Spleen (tissue), 11 donors: ENCODE measurements around the gene UTY. TPM values are rescaled to one million over a fixed set of nuclear protein-coding genes. Genes with fewer than 3 reads are reported as not detected.
A peak's percentile ranks its signal among the peaks of the same experiment; 100 is the strongest.

Source experiments
- DNase-seq: peaks from one replicate; pipeline ENCODE4 v3.0.0-alpha.2; 2020
- H3K27ac ChIP-seq, 8 donors: fragments of 200-600 bp; sonication (generic) in 7 of 8; 1 replicate in 4 of 8; 2 replicates in 4 of 8; pipeline versions ENCODE4 v1.5.0 to v1.8.0; 2016 to 2021; ENCODE audit warnings: inconsistent platforms in 4 of 8, mild to moderate bottlenecking in 4 of 8, moderate library complexity in 1 of 8
- H3K27me3 ChIP-seq, 7 donors: fragments of 200-600 bp; sonication (generic) in 6 of 7; replicated peaks in 1 of 7; 1 replicate in 4 of 7; 2 replicates in 3 of 7; pipeline versions ENCODE4 v1.5.0 to v1.8.0; 2016 to 2021; ENCODE audit warnings: inconsistent platforms in 3 of 7, mild to moderate bottlenecking in 1 of 7
- H3K36me3 ChIP-seq, 6 donors: fragments of 200-600 bp; sonication (generic) in 5 of 6; 1 replicate in 4 of 6; 2 replicates in 2 of 6; pipeline versions ENCODE4 v1.5.0 to v1.8.0; 2016 to 2021; ENCODE audit warnings: inconsistent platforms in 2 of 6
- H3K4me1 ChIP-seq, 6 donors: fragments of 200-600 bp; sonication (generic) in 5 of 6; 1 replicate in 3 of 6; 2 replicates in 3 of 6; pipeline versions ENCODE4 v1.5.0 to v1.8.0; 2016 to 2021; ENCODE audit warnings: inconsistent platforms in 3 of 6
- H3K4me3 ChIP-seq, 8 donors: fragments of 200-600 bp; sonication (generic) in 7 of 8; 1 replicate in 4 of 8; 2 replicates in 4 of 8; pipeline versions ENCODE4 v1.5.0 to v1.8.0; 2016 to 2021; ENCODE audit warnings: inconsistent platforms in 4 of 8, mild to moderate bottlenecking in 4 of 8, moderate library complexity in 2 of 8
- H3K9me3 ChIP-seq, 8 donors: fragments of 200-600 bp; sonication (generic) in 7 of 8; 1 replicate in 4 of 8; 2 replicates in 4 of 8; pipeline versions ENCODE4 v1.5.0 to v1.8.0; 2016 to 2021; ENCODE audit warnings: inconsistent platforms in 4 of 8
- POLR2A ChIP-seq, 3 donors: fragments of 450-650 bp; IDR thresholded peaks; one replicate each; pipeline ENCODE4 v1.5.1; 2017; ENCODE audit warnings: antibody characterized with exemption in 3 of 3, mild to moderate bottlenecking in 1 of 3
- POLR2AphosphoS5 ChIP-seq, 3 donors: sonication (generic); formaldehyde crosslinking; IDR thresholded peaks; one replicate each; pipeline ENCODE4 v1.5.1; 2017; ENCODE audit warnings: antibody characterized with exemption in 3 of 3
- WGBS, 5 donors: extraction: QIAGEN DNeasy Blood & Tissue Kit in 3 of 5; methylation state at CpG; one replicate each; pipeline versions ENCODE4 v1.1.5 to v1.1.7; 2013 to 2018; 5-methylcytosine and 5-hydroxymethylcytosine counted together
- intact Hi-C: fragments of 100-400 bp; cut with DNase I; formaldehyde crosslinking; loops from one replicate; pipeline ENCODE4 v1.15.0; 2023; ENCODE audit warnings: low total_unique reads
- polyA plus RNA-seq, 3 donors: library from polyadenylated mRNA; stranded (reverse); fragments of 200-250 nt; gene quantifications; one replicate each; pipeline ENCODE4 v1.2.1, GENCODE V29; 2013
- total RNA-seq, 7 donors: library from RNA; depleted of rRNA in 3 of 7; stranded (reverse); fragments of >200 nt in 3 of 7; fragmentation: NEBNext Ultra II Directional in 4 of 7; extraction: Animal tissue kit (Norgen Biotek cat#: 25700) in 4 of 7; gene quantifications; one replicate each; pipeline versions ENCODE4 v1.1.0 to v1.2.1, GENCODE V29; 2016 to 2021
- TF ChIP-seq, protein P1 (sequence below), 11 experiments: fragments of 200-600 bp in 7 of 11; fragments of 450-650 bp in 4 of 11; sonication (generic) in 4 of 11; IDR thresholded peaks in 8 of 11; conservative IDR thresholded peaks in 3 of 11; 1 replicate in 7 of 11; 2 replicates in 4 of 11; pipeline versions ENCODE4 v1.4.0 to v1.8.0; 2016 to 2021; ENCODE audit warnings: antibody characterized with exemption in 11 of 11, inconsistent platforms in 4 of 11, mild to moderate bottlenecking in 1 of 11
- donor health status: healthy with polysubstance abuse.
- donor health status: DM: no; HTN: no; CAD: no; lungs with moderate emphysema.
- donor health status: DM: no; HTN: no; CAD: no.
- donor health status: Bipolar disorder and iron deficiency.
- donor health status: healthy.
- donor health status: DM: no; HTN: no; CAD: no.
- donor health status: DM: yes; HTN: yes; CAD: no.

UTY gene
- total and polyA plus RNA-seq, 10 donors = under 0.01 to 64.1 (median 4.5) TPM; not detected in 4

DNA sequence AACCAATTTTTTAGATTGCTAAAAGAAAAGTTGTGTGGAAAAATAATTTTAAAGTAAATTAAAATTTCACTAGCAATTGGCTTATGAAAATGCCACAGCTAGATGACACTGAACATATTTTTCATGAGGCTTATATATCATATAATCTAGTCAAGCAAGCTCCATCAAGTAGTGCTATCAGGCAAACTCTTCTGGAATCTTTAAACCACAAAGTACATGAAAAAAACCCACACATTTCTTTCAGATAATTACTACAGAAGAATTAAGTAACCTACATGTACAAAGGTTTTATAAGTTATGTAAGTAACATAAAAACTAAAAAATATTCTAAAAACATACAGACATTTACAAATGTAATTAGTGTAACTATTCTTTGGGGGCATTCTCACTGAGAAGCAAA lies 229.4 kb downstream of the UTY start:
- Histone ChIP-seq H3K27me3 (no peaks in the 10 kb centered on the region), H3K4me1 (no peaks in the 10 kb centered on the region), H3K27ac (no peak overlapping the region), H3K36me3 (peaks cover 0 to 64% (median 0%) of the 10 kb centered on the region in 6 donors), H3K4me3 (no peak overlapping the region), H3K9me3 (no peaks in the 10 kb centered on the region)
- intact Hi-C loops = no loop called here
- TF ChIP-seq, protein P1, sequence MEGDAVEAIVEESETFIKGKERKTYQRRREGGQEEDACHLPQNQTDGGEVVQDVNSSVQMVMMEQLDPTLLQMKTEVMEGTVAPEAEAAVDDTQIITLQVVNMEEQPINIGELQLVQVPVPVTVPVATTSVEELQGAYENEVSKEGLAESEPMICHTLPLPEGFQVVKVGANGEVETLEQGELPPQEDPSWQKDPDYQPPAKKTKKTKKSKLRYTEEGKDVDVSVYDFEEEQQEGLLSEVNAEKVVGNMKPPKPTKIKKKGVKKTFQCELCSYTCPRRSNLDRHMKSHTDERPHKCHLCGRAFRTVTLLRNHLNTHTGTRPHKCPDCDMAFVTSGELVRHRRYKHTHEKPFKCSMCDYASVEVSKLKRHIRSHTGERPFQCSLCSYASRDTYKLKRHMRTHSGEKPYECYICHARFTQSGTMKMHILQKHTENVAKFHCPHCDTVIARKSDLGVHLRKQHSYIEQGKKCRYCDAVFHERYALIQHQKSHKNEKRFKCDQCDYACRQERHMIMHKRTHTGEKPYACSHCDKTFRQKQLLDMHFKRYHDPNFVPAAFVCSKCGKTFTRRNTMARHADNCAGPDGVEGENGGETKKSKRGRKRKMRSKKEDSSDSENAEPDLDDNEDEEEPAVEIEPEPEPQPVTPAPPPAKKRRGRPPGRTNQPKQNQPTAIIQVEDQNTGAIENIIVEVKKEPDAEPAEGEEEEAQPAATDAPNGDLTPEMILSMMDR (IDR thresholded peaks at IDR 0.05 in 8 of 11, conservative IDR thresholded peaks at IDR 0.05 in 3 of 11) = no peak
- TF ChIP-seq POLR2AphosphoS5 (IDR thresholded peaks at IDR 0.05) = no peak
- no peak for TF ChIP-seq POLR2A (IDR thresholded peaks at IDR 0.05)
- DNase-seq = no peak

DNA sequence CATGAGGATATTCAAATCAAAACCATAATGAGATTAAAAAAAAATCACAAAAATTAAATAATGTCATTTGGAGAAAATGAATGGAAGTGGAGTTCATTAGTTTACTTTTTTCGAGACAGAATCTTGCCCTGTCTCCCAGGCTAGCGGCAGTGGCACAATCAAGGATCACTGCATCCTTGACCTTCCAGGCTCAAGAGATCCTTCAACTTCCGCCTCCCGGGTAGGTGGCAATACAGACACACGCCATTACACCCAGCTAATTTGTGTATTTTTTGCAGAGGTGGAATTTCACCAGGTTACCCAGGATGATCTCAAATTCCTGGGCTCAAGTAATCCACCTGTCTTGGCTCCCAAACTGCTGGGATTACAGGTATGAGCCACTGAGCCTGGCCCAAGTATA lies 236.1 kb downstream of the UTY start:
- intact Hi-C loops = no loop called here
- Histone ChIP-seq H3K36me3 (peaks cover 0 to 28% (median 0%) of the 10 kb centered on the region in 6 donors), H3K4me3 (no peak overlapping the region), H3K4me1 (no peaks in the 10 kb centered on the region), H3K27me3 (no peaks in the 10 kb centered on the region), H3K27ac (no peak overlapping the region), H3K9me3 (no peaks in the 10 kb centered on the region)
- WGBS, 5 donors = 92 to 95% (median 95%) methylated on average over 3 to 5 of the region's 5 CpGs; no CpG with 5 or more reads in 2 of the 5 donors
- TF ChIP-seq POLR2A (IDR thresholded peaks at IDR 0.05) = no peak
- TF ChIP-seq POLR2AphosphoS5 (IDR thresholded peaks at IDR 0.05) = no peak
- no peak for DNase-seq

DNA sequence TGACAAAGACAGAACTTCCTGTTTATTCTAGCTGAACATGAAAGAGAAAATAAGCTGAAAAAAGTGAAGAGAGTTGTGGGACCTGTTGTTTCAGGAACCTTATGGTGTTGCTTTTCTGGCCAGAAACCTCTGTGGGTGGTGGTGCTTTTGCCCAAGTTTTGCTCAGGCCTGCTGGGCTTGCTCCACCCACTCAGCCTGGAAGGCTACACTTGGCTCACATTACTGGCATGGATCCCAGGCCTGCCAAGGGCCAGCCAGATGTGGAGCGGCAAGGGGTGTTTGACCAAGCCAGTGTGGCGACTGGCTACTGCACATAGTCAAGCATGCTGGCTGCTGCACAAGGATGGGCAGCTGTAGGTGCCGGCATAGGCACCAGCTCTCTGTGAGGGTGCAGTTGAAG lies 245.9 kb downstream of the UTY start:
- Histone ChIP-seq H3K4me1 (no peaks in the 10 kb centered on the region), H3K4me3 (no peak overlapping the region), H3K27me3 (no peaks in the 10 kb centered on the region), H3K36me3 (peaks cover 0 to 46% (median 0%) of the 10 kb centered on the region in 6 donors), H3K27ac (no peak overlapping the region), H3K9me3 (peaks cover 0 to 14% (median 0%) of the 10 kb centered on the region in 8 donors)
- DNase-seq = no peak
- WGBS, 5 donors = 75 to 100% (median 89%) methylated on average over 2 to 3 of the region's 3 CpGs; no CpG with 5 or more reads in 2 of the 5 donors
- intact Hi-C loops = no loop called here
- TF ChIP-seq, protein P1 (IDR thresholded peaks at IDR 0.05 in 8 of 11, conservative IDR thresholded peaks at IDR 0.05 in 3 of 11) = no peak
- TF ChIP-seq POLR2AphosphoS5 (IDR thresholded peaks at IDR 0.05) = peak in 1 of 3 donors; percentile 51
- no peak for TF ChIP-seq POLR2A (IDR thresholded peaks at IDR 0.05)

DNA sequence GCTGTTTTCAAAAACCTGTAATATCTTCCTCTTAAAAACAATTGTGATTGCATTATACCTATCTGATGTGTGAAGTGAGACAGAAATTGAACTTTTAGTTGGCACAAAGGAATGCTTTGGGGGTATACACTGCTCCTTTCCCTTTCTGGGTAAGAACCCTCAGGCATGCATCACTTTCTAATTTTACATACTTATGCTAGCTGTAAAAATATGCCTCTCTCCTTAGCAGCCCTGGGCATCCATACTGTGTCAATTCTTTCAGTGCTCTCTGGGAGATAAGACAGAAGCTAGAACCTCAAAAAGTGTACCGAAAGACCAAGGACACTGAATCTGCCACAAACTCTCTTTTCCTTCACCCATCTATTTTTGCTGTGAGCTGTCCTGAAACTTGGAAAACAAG lies 246.7 kb downstream of the UTY start:
- TF ChIP-seq, protein P1 (IDR thresholded peaks at IDR 0.05 in 8 of 11, conservative IDR thresholded peaks at IDR 0.05 in 3 of 11) = no peak
- TF ChIP-seq POLR2A (IDR thresholded peaks at IDR 0.05) = no peak
- intact Hi-C loops = no loop called here
- WGBS, 5 donors = 95 to 100% (median 95%) methylated on average over 1 of the region's 1 CpG; no CpG with 5 or more reads in 2 of the 5 donors

More for the DNA sequence above, 246.7 kb downstream of the UTY start:
- Histone ChIP-seq H3K4me3 (no peak overlapping the region), H3K9me3 (peaks cover 0 to 14% (median 0%) of the 10 kb centered on the region in 8 donors), H3K36me3 (peaks cover 0 to 38% (median 0%) of the 10 kb centered on the region in 6 donors), H3K4me1 (no peaks in the 10 kb centered on the region), H3K27ac (no peak overlapping the region), H3K27me3 (no peaks in the 10 kb centered on the region)
- DNase-seq = no peak
